Prostate gland (tissue), 2 donors: ENCODE measurements around the gene AUTS2. TPM values are rescaled to one million over a fixed set of nuclear protein-coding genes. Genes with fewer than 3 reads are reported as not detected.

Source experiments
- DNase-seq: peaks from one replicate; pipeline ENCODE4 v3.0.0-alpha.2; 2019; ENCODE audit warnings: low spot score
- H3K27ac ChIP-seq, 2 donors: fragments of 200-600 bp; sonication (generic); 2 replicates each; pipeline ENCODE4 v1.5.1; 2017 to 2019
- H3K27me3 ChIP-seq: fragments of 200-600 bp; sonication (generic); replicated peaks from 2 replicates; pipeline ENCODE4 v1.5.1; 2019; ENCODE audit not compliant: insufficient read depth
- H3K36me3 ChIP-seq, 2 donors: fragments of 200-600 bp; sonication (generic); 1 replicate in 1 of 2; 2 replicates in 1 of 2; pipeline versions ENCODE4 v1.5.1 to v1.8.1; 2017 to 2019
- H3K4me1 ChIP-seq: fragments of 200-600 bp; sonication (generic); replicated peaks from 2 replicates; pipeline ENCODE4 v1.5.1; 2019
- H3K4me3 ChIP-seq, 2 donors: fragments of 200-600 bp; sonication (generic); 2 replicates each; pipeline ENCODE4 v1.5.1; 2017 to 2019
- H3K9me3 ChIP-seq: fragments of 200-600 bp; sonication (generic); 2 replicates; pipeline ENCODE4 v1.5.1; 2017
- CTCF ChIP-seq, 4 experiments: fragments of 200-600 bp in 2 of 4; fragments of 450-650 bp in 2 of 4; sonication (generic) in 2 of 4; IDR thresholded peaks; 1 replicate in 3 of 4; 2 replicates in 1 of 4; pipeline ENCODE4 v1.5.1; 2016 to 2019; ENCODE audit warnings: antibody characterized with exemption in 4 of 4, mild to moderate bottlenecking in 2 of 4, moderate library complexity in 2 of 4
- POLR2A ChIP-seq: fragments of 450-650 bp; IDR thresholded peaks from one replicate; pipeline ENCODE4 v1.6.1; 2016; ENCODE audit warnings: antibody characterized with exemption, mild to moderate bottlenecking
- POLR2AphosphoS5 ChIP-seq: sonication (generic); formaldehyde crosslinking; IDR thresholded peaks from one replicate; pipeline ENCODE4 v1.6.1; 2017; ENCODE audit warnings: antibody characterized with exemption
- WGBS: methylation state at CpG from one replicate; pipeline ENCODE4 v1.1.5; 2018; 5-methylcytosine and 5-hydroxymethylcytosine counted together
- intact Hi-C: fragments of 100-400 bp; cut with DNase I; formaldehyde crosslinking; loops from one replicate; pipeline ENCODE4 v1.14.2; 2022
- total RNA-seq, 2 donors: library from RNA; depleted of rRNA; stranded (reverse); fragments of >200 nt; gene quantifications; one replicate each; pipeline ENCODE4 v1.1.0, GENCODE V29; 2016

The AUTS2 gene
- total RNA-seq, 2 donors from 2014 or later = 25.0 to 55.2 TPM

GRCh38 chr7:69696686-69697685 lies 98.7 kb downstream of the AUTS2 start:
- TF ChIP-seq POLR2AphosphoS5 (no peak), CTCF (IDR thresholded peaks at IDR 0.05) (no peak), POLR2A (no peak)
- intact Hi-C loops = no loop called here
- no peak for DNase-seq
- WGBS = 68% methylated on average over 5 of the region's 5 CpGs
- H3K4me1 ChIP-seq = no peaks in the 10 kb centered on the region
- H3K27ac ChIP-seq = no peak overlapping the region
- no peaks in the 10 kb centered on the region for H3K9me3 ChIP-seq
- H3K4me3 ChIP-seq = no peak overlapping the region
- H3K36me3 ChIP-seq = no peaks in the 10 kb centered on the region
- no peaks in the 10 kb centered on the region for H3K27me3 ChIP-seq

- Histone ChIP-seq H3K4me3 (no peak overlapping the region), H3K36me3 (no peaks in the 10 kb centered on the region), H3K27me3 (no peaks in the 10 kb centered on the region), H3K9me3 (no peaks in the 10 kb centered on the region), H3K4me1 (peaks cover 5% of the 10 kb centered on the region), H3K27ac (no peak overlapping the region)
- TF ChIP-seq POLR2A (no peak), CTCF (IDR thresholded peaks at IDR 0.05) (no peak), POLR2AphosphoS5 (no peak)
- no peak for DNase-seq
- 90% methylated on average over 5 of the region's 5 CpGs for WGBS
- intact Hi-C loops = no loop called here
Measured at GRCh38 chr7:69698109-69698825, 100.0 kb downstream of the AUTS2 start.

DNA sequence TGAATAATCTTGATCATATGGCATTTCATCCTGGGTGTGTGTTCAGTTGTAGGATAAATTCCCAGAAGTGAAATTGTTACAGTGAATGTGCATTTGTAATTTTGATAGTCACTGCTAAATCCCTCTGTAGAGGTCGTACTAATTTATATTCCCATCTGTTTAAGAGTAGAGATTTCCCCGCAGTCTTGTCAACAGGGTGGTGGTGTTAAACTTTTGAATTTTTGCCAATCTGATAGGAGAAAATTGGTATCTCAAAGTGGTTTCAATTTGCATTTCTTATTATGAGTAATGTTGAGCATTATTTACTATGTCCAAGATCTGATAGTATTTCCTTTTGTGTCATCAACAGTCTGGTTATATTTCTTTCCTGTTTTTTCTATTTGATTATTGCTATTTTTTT lies 101.7 kb downstream of the AUTS2 start:
- Histone ChIP-seq H3K9me3 (no peaks in the 10 kb centered on the region), H3K27me3 (no peaks in the 10 kb centered on the region), H3K36me3 (no peaks in the 10 kb centered on the region), H3K4me1 (peaks cover 5% of the 10 kb centered on the region), H3K4me3 (no peak overlapping the region), H3K27ac (no peak overlapping the region)
- DNase-seq = no peak
- 87% methylated on average over 2 of the region's 2 CpGs for WGBS
- TF ChIP-seq POLR2A (no peak), POLR2AphosphoS5 (no peak), CTCF (IDR thresholded peaks at IDR 0.05) (no peak)
- intact Hi-C loops = no loop called here

DNA sequence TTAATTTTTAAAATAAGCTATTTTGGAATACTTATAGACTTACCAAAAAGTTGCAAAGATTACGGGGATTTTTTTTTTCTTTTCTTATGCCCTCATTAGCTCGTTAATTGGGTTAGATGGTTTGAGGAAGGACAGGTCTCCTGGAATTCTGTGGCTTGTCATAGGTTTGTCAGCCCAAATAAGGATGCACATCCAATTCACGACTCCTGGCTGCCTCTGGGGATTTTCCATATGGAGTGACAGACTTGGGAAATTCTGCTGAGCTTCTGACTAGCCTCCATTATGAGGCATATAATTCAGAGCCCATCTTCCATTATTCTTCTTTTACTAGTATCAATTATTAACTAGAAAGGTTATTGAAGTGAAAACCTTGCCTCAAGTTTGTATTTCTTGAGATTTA lies 102.1 kb downstream of the AUTS2 start:
- H3K4me1 ChIP-seq = peaks cover 5% of the 10 kb centered on the region
- 88% methylated on average over 3 of the region's 3 CpGs for WGBS
- H3K27me3 ChIP-seq = no peaks in the 10 kb centered on the region
- no peak for DNase-seq
- no peak overlapping the region for H3K4me3 ChIP-seq
- no peaks in the 10 kb centered on the region for H3K36me3 ChIP-seq
- TF ChIP-seq POLR2A (no peak), POLR2AphosphoS5 (no peak), CTCF (IDR thresholded peaks at IDR 0.05) (no peak)
- H3K9me3 ChIP-seq = no peaks in the 10 kb centered on the region
- no peak overlapping the region for H3K27ac ChIP-seq
- intact Hi-C loops = no loop called here
